CD14-positive monocyte (primary cell): ENCODE results near the gene OTOR. TPM values are rescaled to one million over a fixed set of nuclear protein-coding genes. Genes with fewer than 3 reads are reported as not detected.

ENCODE experiments used
- DNase-seq, 3 donors: peaks; one replicate each; pipeline ENCODE4 v3.0.0-alpha.2; 2011 to 2022
- H2AFZ ChIP-seq: 2 replicates; pipeline ENCODE4 v1.6.0; 2012; ENCODE audit warnings: mild to moderate bottlenecking, low read depth, low read length, inconsistent platforms; ENCODE audit not compliant: insufficient read depth, poor library complexity, severe bottlenecking
- H3K27ac ChIP-seq, 2 donors: 1 replicate in 1 of 2; 2 replicates in 1 of 2; pipeline ENCODE4 v1.5.1; 2012 to 2013; ENCODE audit warnings: low read length in 2 of 2, control low read depth in 1 of 2, inconsistent platforms in 1 of 2, low read depth in 1 of 2, mild to moderate bottlenecking in 1 of 2
- H3K27me3 ChIP-seq, 2 donors: one replicate each; pipeline versions ENCODE4 v1.6.0 to v1.6.1; 2011 to 2013; ENCODE audit warnings: low read length in 2 of 2; ENCODE audit not compliant: control insufficient read depth in 2 of 2, insufficient read depth in 2 of 2
- H3K36me3 ChIP-seq, 2 donors: replicated peaks in 1 of 2; 1 replicate in 1 of 2; 2 replicates in 1 of 2; pipeline versions ENCODE4 v1.5.1 to v1.6.1; 2012 to 2013; ENCODE audit warnings: low read length in 2 of 2, control low read depth in 1 of 2, inconsistent platforms in 1 of 2, mild to moderate bottlenecking in 1 of 2; ENCODE audit not compliant: insufficient read depth in 2 of 2, control insufficient read depth in 1 of 2
- H3K4me1 ChIP-seq, 2 donors: 1 replicate in 1 of 2; 2 replicates in 1 of 2; pipeline versions ENCODE4 v1.5.1 to v1.6.1; 2012 to 2013; ENCODE audit warnings: low read length in 2 of 2, control low read depth in 1 of 2, inconsistent platforms in 1 of 2, mild to moderate bottlenecking in 1 of 2, moderate library complexity in 1 of 2; ENCODE audit not compliant: insufficient read depth in 2 of 2, control insufficient read depth in 1 of 2
- H3K4me2 ChIP-seq: replicated peaks from 2 replicates; pipeline ENCODE3; 2012; ENCODE audit warnings: low read length, moderate library complexity, mild to moderate bottlenecking; ENCODE audit not compliant: poor library complexity, severe bottlenecking; ENCODE audit errors: extremely low read depth
- H3K4me3 ChIP-seq, 3 experiments: fragments of 200-600 bp in 1 of 3; sonication (generic) in 1 of 3; replicated peaks in 1 of 3; 1 replicate in 2 of 3; 2 replicates in 1 of 3; pipeline ENCODE4 v1.5.1; 2011 to 2013; ENCODE audit warnings: low read length in 3 of 3, mild to moderate bottlenecking in 3 of 3, control low read depth in 2 of 3, low read depth in 2 of 3, inconsistent platforms in 1 of 3, moderate library complexity in 1 of 3
- H3K79me2 ChIP-seq: 2 replicates; pipeline ENCODE4 v1.6.0; 2012; ENCODE audit warnings: mild to moderate bottlenecking, control low read depth, inconsistent platforms, low read length, moderate library complexity; ENCODE audit not compliant: insufficient read depth
- H3K9ac ChIP-seq: 2 replicates; pipeline ENCODE4 v1.6.0; 2017; ENCODE audit warnings: low read length, mild to moderate bottlenecking; ENCODE audit not compliant: insufficient read depth, poor library complexity, severe bottlenecking
- H3K9me3 ChIP-seq, 2 donors: replicated peaks in 1 of 2; 1 replicate in 1 of 2; 2 replicates in 1 of 2; pipeline versions ENCODE4 v1.5.1 to v1.6.1; 2012 to 2013; ENCODE audit warnings: low read length in 2 of 2, control low read depth in 1 of 2; ENCODE audit not compliant: control insufficient read depth in 1 of 2, insufficient read depth in 1 of 2
- H4K20me1 ChIP-seq: 2 replicates; pipeline ENCODE4 v1.6.0; 2012; ENCODE audit warnings: mild to moderate bottlenecking, low read length, control low read depth, moderate library complexity; ENCODE audit not compliant: insufficient read depth
- H3K27ac Mint-ChIP-seq, 7 donors: one replicate each; pipeline ENCODE4 v1.8.0; 2020; ENCODE audit warnings: mild to moderate bottlenecking in 7 of 7, mixed read lengths in 7 of 7, moderate library complexity in 6 of 7, inconsistent platforms in 2 of 7
- H3K27me3 Mint-ChIP-seq, 3 donors: one replicate each; pipeline ENCODE4 v1.8.0; 2021 to 2022; ENCODE audit warnings: low read depth in 3 of 3, mild to moderate bottlenecking in 3 of 3, mixed read lengths in 3 of 3, moderate library complexity in 3 of 3, inconsistent platforms in 1 of 3
- H3K36me3 Mint-ChIP-seq, 2 donors: one replicate each; pipeline ENCODE4 v1.8.0; 2020; ENCODE audit warnings: mixed read lengths in 2 of 2, inconsistent platforms in 1 of 2, mild to moderate bottlenecking in 1 of 2
- H3K4me1 Mint-ChIP-seq: one replicate; pipeline ENCODE4 v1.8.0; 2020; ENCODE audit warnings: mild to moderate bottlenecking, mixed read lengths
- H3K4me3 Mint-ChIP-seq, 2 donors: one replicate each; pipeline ENCODE4 v1.8.0; 2020; ENCODE audit warnings: mild to moderate bottlenecking in 2 of 2, mixed read lengths in 2 of 2, moderate library complexity in 1 of 2
- H3K9me3 Mint-ChIP-seq, 7 donors: one replicate each; pipeline ENCODE4 v1.8.0; 2020 to 2022; ENCODE audit warnings: mixed read lengths in 7 of 7, mild to moderate bottlenecking in 6 of 7, moderate library complexity in 6 of 7, inconsistent platforms in 2 of 7
- WGBS: methylation state at CpG from one replicate; pipeline ENCODE4 v1.1.5; 2013; ENCODE audit warnings: missing lambda C conversion rate; ENCODE audit not compliant: insufficient coverage; 5-methylcytosine and 5-hydroxymethylcytosine counted together
- intact Hi-C, 2 donors: fragments of 100-400 bp; cut with micrococcal nuclease; formaldehyde crosslinking; loops; one replicate each; pipeline versions ENCODE4 v1.15.0 to v1.15.1; 2023
- polyA plus RNA-seq, 3 donors: library from polyadenylated mRNA; depleted of rRNA in 1 of 3; unstranded in 2 of 3; stranded (reverse) in 1 of 3; fragments of 300-500 nt in 2 of 3; fragments of >200 nt in 1 of 3; fragmentation: Illumina TruSeq in 2 of 3; gene quantifications; 1 replicate in 2 of 3; 2 replicates in 1 of 3; pipeline ENCODE4 v1.2.3, GENCODE V29; 2012 to 2021
- TF ChIP-seq, protein P1 (sequence below): fragments of 200-600 bp; IDR thresholded peaks from one replicate; pipeline ENCODE4 v1.8.0; 2022; ENCODE audit warnings: antibody characterized with exemption, mild to moderate bottlenecking

Gene OTOR
- polyA plus RNA-seq, 3 donors = not detected

GRCh38 chr20:16775961-16776360, 27.8 kb downstream of the OTOR start:
- Histone ChIP-seq H3K4me1 (no peaks in the 10 kb centered on the region), H2AFZ (no peak overlapping the region), H3K4me2 (no peak overlapping the region), H3K9me3 (no peaks in the 10 kb centered on the region), H3K4me3 (no peak overlapping the region), H3K27ac (no peak overlapping the region), H3K9ac (no peak overlapping the region), H3K79me2 (no peaks in the 10 kb centered on the region), H4K20me1 (no peaks in the 10 kb centered on the region), H3K27me3 (no peaks in the 10 kb centered on the region), H3K36me3 (no peaks in the 10 kb centered on the region)
- H3K27ac Mint-ChIP-seq = no peak overlapping the region
- H3K36me3 Mint-ChIP-seq = no peaks in the 10 kb centered on the region
- no peaks in the 10 kb centered on the region for H3K4me1 Mint-ChIP-seq
- intact Hi-C loops = no loop called here
- H3K27me3 Mint-ChIP-seq = peaks cover 0 to 6% (median 2%) of the 10 kb centered on the region in 3 donors
- DNase-seq = no peak
- H3K9me3 Mint-ChIP-seq = peaks cover 2 to 9% (median 3%) of the 10 kb centered on the region in 7 donors
- no CpG with 5 or more reads among the region's 1 CpG for WGBS
- TF ChIP-seq, protein P1, sequence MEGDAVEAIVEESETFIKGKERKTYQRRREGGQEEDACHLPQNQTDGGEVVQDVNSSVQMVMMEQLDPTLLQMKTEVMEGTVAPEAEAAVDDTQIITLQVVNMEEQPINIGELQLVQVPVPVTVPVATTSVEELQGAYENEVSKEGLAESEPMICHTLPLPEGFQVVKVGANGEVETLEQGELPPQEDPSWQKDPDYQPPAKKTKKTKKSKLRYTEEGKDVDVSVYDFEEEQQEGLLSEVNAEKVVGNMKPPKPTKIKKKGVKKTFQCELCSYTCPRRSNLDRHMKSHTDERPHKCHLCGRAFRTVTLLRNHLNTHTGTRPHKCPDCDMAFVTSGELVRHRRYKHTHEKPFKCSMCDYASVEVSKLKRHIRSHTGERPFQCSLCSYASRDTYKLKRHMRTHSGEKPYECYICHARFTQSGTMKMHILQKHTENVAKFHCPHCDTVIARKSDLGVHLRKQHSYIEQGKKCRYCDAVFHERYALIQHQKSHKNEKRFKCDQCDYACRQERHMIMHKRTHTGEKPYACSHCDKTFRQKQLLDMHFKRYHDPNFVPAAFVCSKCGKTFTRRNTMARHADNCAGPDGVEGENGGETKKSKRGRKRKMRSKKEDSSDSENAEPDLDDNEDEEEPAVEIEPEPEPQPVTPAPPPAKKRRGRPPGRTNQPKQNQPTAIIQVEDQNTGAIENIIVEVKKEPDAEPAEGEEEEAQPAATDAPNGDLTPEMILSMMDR = no peak
- H3K4me3 Mint-ChIP-seq = no peak overlapping the region

GRCh38 chr20:16777126-16777525, 29.0 kb downstream of the OTOR start:
- intact Hi-C loops = no loop called here
- no peak overlapping the region for H3K27ac ChIP-seq
- H3K4me3 Mint-ChIP-seq = no peak overlapping the region
- H3K36me3 ChIP-seq = no peaks in the 10 kb centered on the region
- H4K20me1 ChIP-seq = no peaks in the 10 kb centered on the region
- no peaks in the 10 kb centered on the region for H3K79me2 ChIP-seq
- no peaks in the 10 kb centered on the region for H3K27me3 ChIP-seq
- 80% methylated on average over 1 of the region's 1 CpG for WGBS
- H3K4me1 ChIP-seq = no peaks in the 10 kb centered on the region
- H3K27me3 Mint-ChIP-seq = peaks cover 0 to 4% (median 2%) of the 10 kb centered on the region in 3 donors
- no peaks in the 10 kb centered on the region for H3K36me3 Mint-ChIP-seq
- no peak overlapping the region for H2AFZ ChIP-seq
- no peak for DNase-seq
- TF ChIP-seq, protein P1 = no peak
- no peak overlapping the region for H3K4me3 ChIP-seq
- no peaks in the 10 kb centered on the region for H3K9me3 ChIP-seq
- H3K4me1 Mint-ChIP-seq = no peaks in the 10 kb centered on the region
- no peak overlapping the region for H3K4me2 ChIP-seq
- H3K27ac Mint-ChIP-seq = no peak overlapping the region
- no peak overlapping the region for H3K9ac ChIP-seq
- H3K9me3 Mint-ChIP-seq = peaks cover 2 to 11% (median 5%) of the 10 kb centered on the region in 7 donors
